ENCODE measurements around the gene TUBB2A.
A peak's percentile ranks its signal among the peaks of the same experiment; 100 is the strongest.
"Not testable (repeated sequence)": the region's sequence is repeated elsewhere in the genome, so short reads cannot be mapped to it uniquely, and the experiment has no call there.

The TUBB2A gene

GRCh38 chr6:3157131-3157933, at the start of gene TUBB2A:
Gene TUBB2A, minus strand, starts transcription at chr6:3157544. Its CDS starts 81 bp downstream, at chr6:3157463.
- DNase-seq (ENCODE audit: low spot score), result peak; percentile 82

- DNase-seq (ENCODE audit: low spot score), result no peak
Observed at GRCh38 chr6:3206339-3207015, 49.1 kb upstream of the TUBB2A start.

GRCh38 chr6:3205913-3206312, 48.6 kb upstream of the TUBB2A start:
- DNase-seq (ENCODE audit: low spot score), result no peak

- DNase-seq (ENCODE audit: low spot score), result no peak
Observed at GRCh38 chr6:3204921-3205320, 47.6 kb upstream of the TUBB2A start.

- DNase-seq (ENCODE audit: low spot score), result no peak
Observed at GRCh38 chr6:3202999-3203696, 45.8 kb upstream of the TUBB2A start.

- no peak for DNase-seq (ENCODE audit: low spot score)
Observed at GRCh38 chr6:3201388-3201787, 44.0 kb upstream of the TUBB2A start.

- no peak for DNase-seq (ENCODE audit: low spot score)
Observed at GRCh38 chr6:3200682-3201081, 43.3 kb upstream of the TUBB2A start.

GRCh38 chr6:3199382-3199781, 42.0 kb upstream of the TUBB2A start:
- DNase-seq (ENCODE audit: low spot score), result no peak

- not testable (repeated sequence) for DNase-seq (ENCODE audit: low spot score)
Observed at GRCh38 chr6:3197734-3198133, 40.4 kb upstream of the TUBB2A start.

- no peak for DNase-seq (ENCODE audit: low spot score)
Observed at GRCh38 chr6:3196770-3197169, 39.4 kb upstream of the TUBB2A start.

GRCh38 chr6:3195695-3196497, 38.6 kb upstream of the TUBB2A start:
- DNase-seq (ENCODE audit: low spot score), result peak; percentile 37

GRCh38 chr6:3195420-3195694, 38.0 kb upstream of the TUBB2A start:
- no peak for DNase-seq (ENCODE audit: low spot score)

- DNase-seq (ENCODE audit: low spot score), result no peak
Observed at GRCh38 chr6:3194535-3195419, 37.4 kb upstream of the TUBB2A start.

GRCh38 chr6:3193102-3193849, 35.9 kb upstream of the TUBB2A start:
- DNase-seq (ENCODE audit: low spot score), result no peak

GRCh38 chr6:3190779-3191178, 33.4 kb upstream of the TUBB2A start:
- no peak for DNase-seq (ENCODE audit: low spot score)

- no peak for DNase-seq (ENCODE audit: low spot score)
Observed at GRCh38 chr6:3190056-3190455, 32.7 kb upstream of the TUBB2A start.

- DNase-seq (ENCODE audit: low spot score), result not testable (repeated sequence)
Observed at GRCh38 chr6:3189192-3189591, 31.8 kb upstream of the TUBB2A start.

GRCh38 chr6:3188262-3188661, 30.9 kb upstream of the TUBB2A start:
- DNase-seq (ENCODE audit: low spot score), result no peak

GRCh38 chr6:3186974-3187382, 29.6 kb upstream of the TUBB2A start:
- DNase-seq (ENCODE audit: low spot score), result no peak

GRCh38 chr6:3183066-3183465, 25.7 kb upstream of the TUBB2A start:
- DNase-seq (ENCODE audit: low spot score), result no peak

- DNase-seq (ENCODE audit: low spot score), result no peak
Observed at GRCh38 chr6:3181105-3181504, 23.8 kb upstream of the TUBB2A start.

All from HuH-7 (cell line).